ENCODE data around the gene UQCR10.

GRCh38 chr22:29772170-29772641, 5.0 kb downstream of the UQCR10 start:
- peak; percentile 44 for TF ChIP-seq CTCF (IDR thresholded peaks at IDR 0.05; ENCODE audit: borderline replicate concordance, extremely low read depth, low read length, poor library complexity, severe bottlenecking)
- no peak for TF ChIP-seq EZH2 (IDR thresholded peaks at IDR 0.05; ENCODE audit: borderline replicate concordance, low read depth, low read length, severe bottlenecking)

Data from DND-41 (cell line).